Heart right ventricle (tissue), 16 donors: Measurements from ENCODE around the gene NR1H3. TPM values are rescaled to one million over a fixed set of nuclear protein-coding genes. Genes with fewer than 3 reads are reported as not detected.

Experiments used
- ATAC-seq, 8 donors: fragments of 200-7000 bp; cut with Tn5 transposase; one replicate each; pipeline ENCODE4 v1.9.1; 2020; ENCODE audit warnings: mild to moderate bottlenecking in 8 of 8, moderate library complexity in 8 of 8, moderate number of reproducible peaks in 1 of 8
- DNase-seq, 2 donors: peaks; one replicate each; pipeline ENCODE4 v3.0.0-alpha.2; 2020
- H3K27ac ChIP-seq, 10 donors: fragments of 200-600 bp; sonication (generic) in 2 of 10; one replicate each; pipeline versions ENCODE4 v1.5.0 to v1.8.0; 2020 to 2022; ENCODE audit warnings: mild to moderate bottlenecking in 3 of 10
- H3K27me3 ChIP-seq, 7 donors: fragments of 200-600 bp; one replicate each; pipeline ENCODE4 v1.8.0; 2021 to 2022; ENCODE audit warnings: mild to moderate bottlenecking in 2 of 7
- H3K36me3 ChIP-seq, 9 donors: fragments of 200-600 bp; sonication (generic) in 1 of 9; one replicate each; pipeline versions ENCODE4 v1.5.0 to v1.8.0; 2020 to 2022; ENCODE audit warnings: mild to moderate bottlenecking in 2 of 9
- H3K4me1 ChIP-seq, 9 donors: fragments of 200-600 bp; sonication (generic) in 1 of 9; one replicate each; pipeline versions ENCODE4 v1.5.0 to v1.8.0; 2020 to 2022; ENCODE audit warnings: mild to moderate bottlenecking in 4 of 9
- H3K4me3 ChIP-seq, 10 donors: fragments of 200-600 bp; sonication (generic) in 2 of 10; one replicate each; pipeline versions ENCODE4 v1.5.0 to v1.8.0; 2020 to 2022; ENCODE audit warnings: mild to moderate bottlenecking in 7 of 10, moderate library complexity in 2 of 10
- H3K9me3 ChIP-seq, 11 donors: fragments of 200-600 bp in 10 of 11; sonication (generic) in 2 of 11; one replicate each; pipeline versions ENCODE4 v1.5.0 to v1.8.0; 2013 to 2022; ENCODE audit warnings: mild to moderate bottlenecking in 2 of 11, control low read depth in 1 of 11, moderate library complexity in 1 of 11
- WGBS, 2 donors: extraction: QIAGEN DNeasy Blood & Tissue Kit; methylation state at CpG; one replicate each; pipeline ENCODE4 v1.1.7; 2013; ENCODE audit warnings: inconsistent platforms in 1 of 2; 5-methylcytosine and 5-hydroxymethylcytosine counted together
- intact Hi-C, 10 donors: fragments of 100-400 bp; cut with DNase I; formaldehyde crosslinking; loops; one replicate each; pipeline versions ENCODE4 v1.11.1 to v1.14.2; 2022
- polyA plus RNA-seq, 2 donors: library from polyadenylated mRNA; stranded (reverse); fragments of 200-250 nt; gene quantifications; one replicate each; pipeline ENCODE4 v1.2.3, GENCODE V29; 2013
- total RNA-seq, 10 donors: library from RNA; stranded (reverse); fragmentation: NEBNext Ultra II Directional in 3 of 10; extraction: Animal tissue kit (Norgen Biotek cat#: 25700) in 3 of 10; gene quantifications; one replicate each; pipeline versions ENCODE4 v1.2.1 to v1.2.4, GENCODE V29; 2021 to 2023
- TF ChIP-seq, protein P1 (sequence below), 9 donors: fragments of 200-600 bp; sonication (generic) in 2 of 9; IDR thresholded peaks; one replicate each; pipeline versions ENCODE4 v1.5.0 to v1.8.0; 2021 to 2022; ENCODE audit warnings: antibody characterized with exemption in 9 of 9, mild to moderate bottlenecking in 5 of 9, moderate library complexity in 1 of 9
- donor health status: Arrhythmogenic right ventricular cardiomyopathy.
- donor health status: ischemic (EF 13 %, LVEDD 7.1; RV severe dilation, severe dysfunction).
- donor health status: healthy with polysubstance abuse.
- donor health status: DM: no; HTN: yes; CAD: no.
- donor health status: DM: no; HTN: no; CAD: no.
- donor health status: ischemic (EF 25% LVEDD 6.9; RV normal size, moderate dysfunction).
- donor health status: ischemic (EF 25% LVEDD 5.7; RV mildly dilated, moderate dysfunction).
- donor health status: healthy.
- donor health status: DM: yes; HTN: yes; CAD: no.
- donor health status: Ischemic cardiomyopathy.
- donor health status: ischemic (EF 35%, LVEDD 5.7; RV mildly dilated, moderate dysfunction).
- donor health status: nonischemic (EF 11% LVEDD 7.7; RV severe dilation, severe dysfunction).
- donor health status: DM: yes; HTN: yes; CAD: no.
- donor health status: PGD.
- donor health status: ischemic (EF 29% LVEDD 5.4; RV normal size, mild dysfunction).
- donor health status: nonischemic (EF 23%, LVEDD 6.1; RV moderate dilation, normal function).

Gene NR1H3
- total and polyA plus RNA-seq, 12 donors = 6.6 to 49.2 (median 10.0) TPM

DNA sequence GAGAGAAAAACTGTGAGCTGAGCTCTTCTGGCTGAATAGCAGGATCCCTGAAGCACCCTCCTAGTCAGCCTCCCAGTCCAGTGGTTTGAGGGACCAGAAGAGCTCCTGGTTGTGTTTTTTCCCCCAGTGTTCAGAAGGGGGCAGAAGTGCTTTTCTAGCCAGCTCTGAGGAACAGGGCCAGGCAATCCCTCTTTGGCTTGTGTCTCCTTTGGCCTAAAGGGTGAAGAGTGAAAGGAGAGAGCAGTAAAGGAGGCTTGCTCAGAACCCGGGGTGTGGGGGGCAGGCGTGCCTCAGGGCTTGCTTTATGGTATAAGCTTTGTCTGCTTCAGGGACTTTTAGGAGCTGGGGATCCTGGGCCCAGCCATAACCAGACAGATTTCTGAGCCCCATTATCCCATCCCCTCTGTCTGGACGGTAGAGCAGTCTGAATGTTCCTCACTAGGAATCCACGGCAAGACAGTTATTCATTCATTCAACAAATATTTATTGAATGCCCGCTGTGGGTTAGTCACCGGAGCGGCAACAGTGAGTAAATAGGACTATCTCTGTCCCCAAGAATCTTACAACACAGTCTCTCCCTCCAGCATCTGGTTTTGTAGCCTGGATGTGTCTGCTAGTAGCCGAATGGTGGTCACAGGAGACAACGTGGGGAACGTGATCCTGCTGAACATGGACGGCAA lies 23.7 kb upstream of the NR1H3 start:
- TF ChIP-seq, protein P1, sequence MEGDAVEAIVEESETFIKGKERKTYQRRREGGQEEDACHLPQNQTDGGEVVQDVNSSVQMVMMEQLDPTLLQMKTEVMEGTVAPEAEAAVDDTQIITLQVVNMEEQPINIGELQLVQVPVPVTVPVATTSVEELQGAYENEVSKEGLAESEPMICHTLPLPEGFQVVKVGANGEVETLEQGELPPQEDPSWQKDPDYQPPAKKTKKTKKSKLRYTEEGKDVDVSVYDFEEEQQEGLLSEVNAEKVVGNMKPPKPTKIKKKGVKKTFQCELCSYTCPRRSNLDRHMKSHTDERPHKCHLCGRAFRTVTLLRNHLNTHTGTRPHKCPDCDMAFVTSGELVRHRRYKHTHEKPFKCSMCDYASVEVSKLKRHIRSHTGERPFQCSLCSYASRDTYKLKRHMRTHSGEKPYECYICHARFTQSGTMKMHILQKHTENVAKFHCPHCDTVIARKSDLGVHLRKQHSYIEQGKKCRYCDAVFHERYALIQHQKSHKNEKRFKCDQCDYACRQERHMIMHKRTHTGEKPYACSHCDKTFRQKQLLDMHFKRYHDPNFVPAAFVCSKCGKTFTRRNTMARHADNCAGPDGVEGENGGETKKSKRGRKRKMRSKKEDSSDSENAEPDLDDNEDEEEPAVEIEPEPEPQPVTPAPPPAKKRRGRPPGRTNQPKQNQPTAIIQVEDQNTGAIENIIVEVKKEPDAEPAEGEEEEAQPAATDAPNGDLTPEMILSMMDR (IDR thresholded peaks at IDR 0.05) = peak in 8 of 9 donors; percentile 18 to 59 (median 48)
- Histone ChIP-seq H3K9me3 (no peaks in the 10 kb centered on the region), H3K36me3 (peaks cover 0 to 74% (median 14%) of the 10 kb centered on the region in 9 donors), H3K27ac (peak overlapping the region in 9 of 10 donors; percentile 47 to 73 (median 58)), H3K27me3 (no peaks in the 10 kb centered on the region), H3K4me3 (peak overlapping the region in 3 of 10 donors; percentile 2 to 13 (median 8)), H3K4me1 (peaks cover 5 to 33% (median 22%) of the 10 kb centered on the region in 9 donors)
- intact Hi-C loops = loop anchor here in 4 of 10 donors (10.0 kb wide), 2 partner anchors 49 to 121 kb away; partner anchors contain the start of genes MYBPC3 (in 3 of the 4) and PACSIN3 (in 1 of the 4)
- WGBS, 2 donors = 36 to 39% methylated on average over 11 of the region's 11 CpGs
- DNase-seq (peak; percentile 25 to 52), ATAC-seq (peak; percentile 63 to 81 (median 74))

DNA sequence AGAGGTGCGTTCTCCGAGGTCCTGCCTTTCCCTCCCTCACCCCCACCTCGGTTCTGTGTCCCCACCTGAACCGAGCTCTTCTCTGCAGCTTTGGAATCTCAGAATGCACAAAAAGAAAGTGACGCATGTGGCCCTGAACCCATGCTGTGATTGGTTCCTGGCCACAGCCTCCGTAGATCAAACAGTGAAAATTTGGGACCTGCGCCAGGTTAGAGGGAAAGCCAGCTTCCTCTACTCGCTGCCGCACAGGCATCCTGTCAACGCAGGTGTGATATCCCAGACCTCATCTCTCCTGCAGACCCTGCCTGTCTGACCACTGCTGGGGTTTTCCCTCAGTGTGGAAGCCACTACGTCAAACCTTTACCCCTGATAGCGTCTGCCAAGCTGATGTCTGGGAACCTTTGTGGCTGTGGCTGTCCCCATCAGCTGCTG lies 23.1 kb upstream of the NR1H3 start:
- Histone ChIP-seq H3K4me3 (peak overlapping the region in 3 of 10 donors; percentile 2 to 13 (median 8)), H3K27ac (peak overlapping the region in 8 of 10 donors; percentile 47 to 73 (median 56)), H3K4me1 (peaks cover 5 to 38% (median 23%) of the 10 kb centered on the region in 9 donors), H3K27me3 (no peaks in the 10 kb centered on the region), H3K9me3 (no peaks in the 10 kb centered on the region), H3K36me3 (peaks cover 0 to 74% (median 18%) of the 10 kb centered on the region in 9 donors)
- WGBS, 2 donors = 25 to 29% methylated on average over 12 of the region's 12 CpGs
- peak in 7 of 8 donors; percentile 37 to 76 (median 47) for ATAC-seq
- TF ChIP-seq, protein P1 (IDR thresholded peaks at IDR 0.05) = no peak
- DNase-seq = peak in 1 of 2 donors; percentile 47
- intact Hi-C loops = loop anchor here in 4 of 10 donors (10.0 kb wide), 2 partner anchors 50 to 120 kb away; partner anchors contain the start of genes MYBPC3 (in 3 of the 4) and PACSIN3 (in 1 of the 4)

DNA sequence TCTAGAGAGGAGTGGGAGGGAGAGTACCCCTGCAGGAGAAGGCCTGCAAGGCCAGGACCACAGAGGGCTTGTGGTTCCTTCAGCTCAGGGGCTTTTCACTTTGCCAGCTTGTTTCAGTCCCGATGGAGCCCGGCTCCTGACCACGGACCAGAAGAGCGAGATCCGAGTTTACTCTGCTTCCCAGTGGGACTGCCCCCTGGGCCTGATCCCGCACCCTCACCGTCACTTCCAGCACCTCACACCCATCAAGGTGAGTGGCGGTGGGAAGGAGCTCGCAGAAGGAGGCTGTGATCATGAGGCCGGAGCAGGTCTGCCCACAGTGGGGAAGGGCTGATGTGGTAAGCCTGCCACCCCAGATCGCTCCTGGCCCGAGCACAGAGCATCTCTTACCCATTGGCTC lies 22.6 kb upstream of the NR1H3 start:
- no peak for ATAC-seq
- Histone ChIP-seq H3K4me1 (peaks cover 5 to 38% (median 23%) of the 10 kb centered on the region in 9 donors), H3K36me3 (peaks cover 0 to 74% (median 20%) of the 10 kb centered on the region in 9 donors), H3K27ac (peak overlapping the region in 3 of 10 donors; percentile 58 to 73 (median 64)), H3K9me3 (no peaks in the 10 kb centered on the region), H3K27me3 (no peaks in the 10 kb centered on the region), H3K4me3 (no peak overlapping the region)
- WGBS, 2 donors = 90% methylated on average over 12 of the region's 12 CpGs
- TF ChIP-seq, protein P1 (IDR thresholded peaks at IDR 0.05) = no peak
- intact Hi-C loops = loop anchor here in 4 of 10 donors (10.0 kb wide), 2 partner anchors 50 to 120 kb away; partner anchors contain the start of genes MYBPC3 (in 3 of the 4) and PACSIN3 (in 1 of the 4)
- DNase-seq = no peak

DNA sequence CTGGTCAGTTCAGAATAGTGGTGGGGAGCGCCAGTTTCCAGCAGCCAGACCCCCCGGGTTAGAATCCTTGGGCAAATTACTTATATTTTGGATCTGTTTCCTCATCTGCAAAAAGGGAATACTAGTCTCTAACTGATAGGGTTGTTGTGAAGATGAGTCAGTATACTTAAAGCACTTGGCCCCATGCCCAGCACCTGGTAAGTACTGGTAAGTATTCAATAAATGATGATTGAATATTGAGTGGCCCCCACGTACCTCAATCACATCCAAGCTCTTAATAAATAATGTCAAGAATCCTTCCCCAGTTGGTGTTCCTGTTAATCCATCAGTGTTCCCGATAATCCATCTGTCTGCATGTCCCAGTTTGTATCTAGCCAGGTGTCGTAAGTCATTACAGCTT lies 21.3 kb upstream of the NR1H3 start:
- H3K4me1 ChIP-seq = peaks cover 5 to 38% (median 23%) of the 10 kb centered on the region in 9 donors
- H3K27ac ChIP-seq = no peak overlapping the region
- no peak for ATAC-seq
- H3K4me3 ChIP-seq = no peak overlapping the region
- no peak for DNase-seq
- peaks cover 0 to 76% (median 31%) of the 10 kb centered on the region in 9 donors for H3K36me3 ChIP-seq
- 84 to 86% methylated on average over 5 of the region's 5 CpGs for WGBS, 2 donors
- TF ChIP-seq, protein P1 (IDR thresholded peaks at IDR 0.05) = no peak
- no peaks in the 10 kb centered on the region for H3K9me3 ChIP-seq
- intact Hi-C loops = loop anchor here in 5 of 10 donors (2.0 to 10.0 kb wide), 3 partner anchors 52 to 120 kb away; partner anchors contain the start of genes MYBPC3 (in 3 of the 5) and PACSIN3 (in 1 of the 5)
- no peaks in the 10 kb centered on the region for H3K27me3 ChIP-seq
